IMR-90 (cell line): ENCODE results near the gene FARSB.

Source experiments
- BHLHE40 ChIP-seq: fragments of 150-350 bp; IDR thresholded peaks from 2 replicates; pipeline ENCODE4 v1.6.1; 2016; ENCODE audit warnings: mild to moderate bottlenecking, low read depth, low read length
- CEBPB ChIP-seq: IDR thresholded peaks from 2 replicates; pipeline ENCODE4 v1.6.1; 2012; ENCODE audit warnings: low read depth, low read length, improper control_type of control experiment
- CTCF ChIP-seq: conservative IDR thresholded peaks from 2 replicates; pipeline ENCODE4 v1.5.1; 2012; ENCODE audit warnings: mild to moderate bottlenecking, low read depth, low read length, improper control_type of control experiment
- FOS ChIP-seq: fragments of 150-350 bp; IDR thresholded peaks from 2 replicates; pipeline ENCODE4 v1.6.1; 2016; ENCODE audit warnings: low read depth, low read length
- MAFK ChIP-seq: IDR thresholded peaks from 2 replicates; pipeline ENCODE4 v1.6.1; 2012; ENCODE audit warnings: low read depth, low read length, improper control_type of control experiment
- MAZ ChIP-seq: IDR thresholded peaks from 2 replicates; pipeline ENCODE4 v1.6.1; 2012; ENCODE audit warnings: low read depth, mild to moderate bottlenecking, low read length, improper control_type of control experiment, moderate library complexity, borderline replicate concordance
- MXI1 ChIP-seq: IDR thresholded peaks from 2 replicates; pipeline ENCODE4 v1.6.1; 2012; ENCODE audit warnings: low read depth, mild to moderate bottlenecking, low read length, moderate library complexity, borderline replicate concordance
- POLR2A ChIP-seq: IDR thresholded peaks from 2 replicates; pipeline ENCODE4 v1.6.1; 2012; ENCODE audit warnings: mild to moderate bottlenecking, low read depth, low read length
- RFX5 ChIP-seq: IDR thresholded peaks from 2 replicates; pipeline ENCODE4 v1.8.0; 2012; ENCODE audit warnings: low read depth, mild to moderate bottlenecking, low read length, moderate library complexity
- SMC3 ChIP-seq: fragments of 150-350 bp; IDR thresholded peaks from 2 replicates; pipeline ENCODE4 v1.6.1; 2016; ENCODE audit warnings: low read depth, mild to moderate bottlenecking, antibody characterized with exemption, low read length, moderate library complexity

GRCh38 chr2:222610746-222611145 is 45.1 kb downstream of the FARSB start:
- TF ChIP-seq CTCF (no peak), MAFK (no peak), POLR2A (no peak), SMC3 (no peak), MXI1 (no peak), FOS (no peak), CEBPB (no peak), MAZ (no peak), RFX5 (no peak), BHLHE40 (no peak)
